Ishikawa (cell line): ENCODE measurements around the gene OPN1SW.

Experiments
- CREB1 ChIP-seq: IDR thresholded peaks from 2 replicates; pipeline ENCODE4 v1.6.1; 2012; ENCODE audit warnings: low read depth
- TCF12 ChIP-seq: IDR thresholded peaks from 2 replicates; pipeline ENCODE4 v1.6.1; 2012; ENCODE audit warnings: low read depth
- TF ChIP-seq, protein P1 (sequence below): IDR thresholded peaks from 2 replicates; pipeline ENCODE4 v1.6.1; 2012

GRCh38 chr7:128767475-128768110 is 8.0 kb downstream of the OPN1SW start:
- no peak for TF ChIP-seq CREB1
- TF ChIP-seq, protein P1, sequence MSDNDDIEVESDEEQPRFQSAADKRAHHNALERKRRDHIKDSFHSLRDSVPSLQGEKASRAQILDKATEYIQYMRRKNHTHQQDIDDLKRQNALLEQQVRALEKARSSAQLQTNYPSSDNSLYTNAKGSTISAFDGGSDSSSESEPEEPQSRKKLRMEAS: no peak
- no peak for TF ChIP-seq TCF12
